Hepatocyte (in vitro differentiated cells): ENCODE data around the gene ZNF441. TPM values are rescaled to one million over a fixed set of nuclear protein-coding genes. Genes with fewer than 3 reads are reported as not detected.

ENCODE experiments used
- DNase-seq: peaks from one replicate; pipeline ENCODE4 v3.0.0-alpha.2; 2016; ENCODE audit warnings: low spot score
- H2AFZ ChIP-seq: fragments of 200-600 bp; sonication (generic); 2 replicates; pipeline ENCODE4 v1.6.0; 2016; ENCODE audit warnings: antibody characterized with exemption, mild to moderate bottlenecking
- H3K27ac ChIP-seq: fragments of 200-600 bp; sonication (generic); 2 replicates; pipeline ENCODE4 v1.5.1; 2016; ENCODE audit warnings: mild to moderate bottlenecking
- H3K27me3 ChIP-seq: fragments of 200-600 bp; sonication (generic); 2 replicates; pipeline ENCODE4 v1.6.1; 2016
- H3K36me3 ChIP-seq: fragments of 200-600 bp; sonication (generic); replicated peaks from 2 replicates; pipeline ENCODE4 v1.5.1; 2016; ENCODE audit warnings: low read depth; ENCODE audit not compliant: insufficient read depth
- H3K4me1 ChIP-seq: fragments of 200-600 bp; sonication (generic); 2 replicates; pipeline ENCODE4 v1.5.1; 2016; ENCODE audit warnings: mild to moderate bottlenecking, moderate library complexity; ENCODE audit not compliant: insufficient read depth
- H3K4me2 ChIP-seq: fragments of 200-600 bp; sonication (generic); 2 replicates; pipeline ENCODE4 v1.6.0; 2016
- H3K4me3 ChIP-seq: fragments of 200-600 bp; sonication (generic); 2 replicates; pipeline ENCODE4 v1.5.1; 2016; ENCODE audit warnings: mild to moderate bottlenecking
- H3K79me2 ChIP-seq: fragments of 200-600 bp; sonication (generic); 2 replicates; pipeline ENCODE4 v1.6.0; 2017; ENCODE audit warnings: mild to moderate bottlenecking
- H3K9me2 ChIP-seq: fragments of 200-600 bp; sonication (generic); replicated peaks from 2 replicates; pipeline ENCODE4 v1.6.0; 2017; ENCODE audit warnings: mild to moderate bottlenecking; ENCODE audit not compliant: insufficient read depth
- H3K9me3 ChIP-seq: fragments of 200-600 bp; sonication (generic); 2 replicates; pipeline ENCODE4 v1.5.1; 2016; ENCODE audit warnings: low read depth, mild to moderate bottlenecking
- H4K20me1 ChIP-seq: fragments of 200-600 bp; sonication (generic); 2 replicates; pipeline ENCODE4 v1.6.0; 2016; ENCODE audit warnings: mild to moderate bottlenecking; ENCODE audit not compliant: insufficient read depth, poor library complexity, severe bottlenecking
- EZH2 ChIP-seq: fragments of 200-600 bp; sonication (generic); IDR thresholded peaks from 2 replicates; pipeline ENCODE4 v1.6.1; 2016; ENCODE audit warnings: antibody characterized with exemption, mild to moderate bottlenecking, borderline replicate concordance
- EZH2phosphoT487 ChIP-seq: fragments of 200-600 bp; sonication (generic); IDR thresholded peaks from one replicate; pipeline ENCODE4 v1.6.1; 2018; ENCODE audit warnings: antibody characterized with exemption, mild to moderate bottlenecking, low read depth, moderate library complexity; ENCODE audit not compliant: unreplicated experiment, severe bottlenecking
- WGBS: methylation state at CpG from one replicate; pipeline ENCODE4 v1.1.6; 2016; ENCODE audit warnings: low lambda C conversion rate; ENCODE audit errors: missing lambda C conversion rate; 5-methylcytosine and 5-hydroxymethylcytosine counted together
- polyA plus RNA-seq: library from polyadenylated mRNA; unstranded; fragments of >200 nt; fragmentation: Nextera tagmentation; extraction: Ambion mirVana; gene quantifications from 2 replicates; pipeline ENCODE4 v1.2.1, GENCODE V29; 2016
- total RNA-seq: library from RNA; depleted of rRNA; stranded (reverse); fragments of >200 nt; gene quantifications from 2 replicates; pipeline ENCODE4 v1.2.3, GENCODE V29; 2014
- TF ChIP-seq, protein P1 (sequence below): fragments of 200-600 bp; sonication (generic); IDR thresholded peaks from 2 replicates; pipeline ENCODE4 v1.5.1; 2016; ENCODE audit warnings: antibody characterized with exemption, mild to moderate bottlenecking; ENCODE audit not compliant: poor library complexity

ZNF441 gene
- total and polyA plus RNA-seq, 2 experiments from 2014 or later, result 2.9 to 6.7 TPM

DNA sequence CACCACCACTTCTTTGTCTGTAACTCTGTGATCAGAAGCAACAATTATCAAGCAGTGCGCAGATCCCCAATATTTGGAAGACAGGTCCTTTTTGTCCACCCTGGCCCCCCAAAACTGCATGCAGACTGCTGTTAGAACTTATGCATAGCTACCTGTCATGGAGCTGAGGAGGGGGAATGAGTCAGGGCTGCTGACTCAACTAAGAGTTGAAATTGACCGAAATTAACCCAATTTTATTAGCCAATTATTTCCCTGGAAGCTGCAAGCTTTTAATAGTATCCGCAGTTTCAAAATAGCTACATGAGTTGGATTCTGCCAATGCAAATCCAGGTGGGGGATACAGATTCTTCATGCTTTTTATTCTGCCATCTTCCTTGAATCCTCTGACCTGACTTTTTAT lies 17.6 kb downstream of the ZNF441 start:
- H3K79me2 ChIP-seq, result no peaks in the 10 kb centered on the region
- no peak overlapping the region for H3K27ac ChIP-seq
- no peak overlapping the region for H3K4me3 ChIP-seq
- 98% methylated on average over 3 of the region's 3 CpGs for WGBS
- no peaks in the 10 kb centered on the region for H3K9me2 ChIP-seq
- no peaks in the 10 kb centered on the region for H3K4me1 ChIP-seq
- TF ChIP-seq EZH2phosphoT487 (no peak), EZH2 (no peak)
- TF ChIP-seq, protein P1, sequence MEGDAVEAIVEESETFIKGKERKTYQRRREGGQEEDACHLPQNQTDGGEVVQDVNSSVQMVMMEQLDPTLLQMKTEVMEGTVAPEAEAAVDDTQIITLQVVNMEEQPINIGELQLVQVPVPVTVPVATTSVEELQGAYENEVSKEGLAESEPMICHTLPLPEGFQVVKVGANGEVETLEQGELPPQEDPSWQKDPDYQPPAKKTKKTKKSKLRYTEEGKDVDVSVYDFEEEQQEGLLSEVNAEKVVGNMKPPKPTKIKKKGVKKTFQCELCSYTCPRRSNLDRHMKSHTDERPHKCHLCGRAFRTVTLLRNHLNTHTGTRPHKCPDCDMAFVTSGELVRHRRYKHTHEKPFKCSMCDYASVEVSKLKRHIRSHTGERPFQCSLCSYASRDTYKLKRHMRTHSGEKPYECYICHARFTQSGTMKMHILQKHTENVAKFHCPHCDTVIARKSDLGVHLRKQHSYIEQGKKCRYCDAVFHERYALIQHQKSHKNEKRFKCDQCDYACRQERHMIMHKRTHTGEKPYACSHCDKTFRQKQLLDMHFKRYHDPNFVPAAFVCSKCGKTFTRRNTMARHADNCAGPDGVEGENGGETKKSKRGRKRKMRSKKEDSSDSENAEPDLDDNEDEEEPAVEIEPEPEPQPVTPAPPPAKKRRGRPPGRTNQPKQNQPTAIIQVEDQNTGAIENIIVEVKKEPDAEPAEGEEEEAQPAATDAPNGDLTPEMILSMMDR, result no peak
- H4K20me1 ChIP-seq, result no peaks in the 10 kb centered on the region
- peaks cover 60% of the 10 kb centered on the region for H3K9me3 ChIP-seq
- H3K27me3 ChIP-seq, result no peaks in the 10 kb centered on the region
- no peak for DNase-seq
- H3K4me2 ChIP-seq, result no peak overlapping the region
- H2AFZ ChIP-seq, result no peak overlapping the region
- peaks cover 23% of the 10 kb centered on the region for H3K36me3 ChIP-seq

DNA sequence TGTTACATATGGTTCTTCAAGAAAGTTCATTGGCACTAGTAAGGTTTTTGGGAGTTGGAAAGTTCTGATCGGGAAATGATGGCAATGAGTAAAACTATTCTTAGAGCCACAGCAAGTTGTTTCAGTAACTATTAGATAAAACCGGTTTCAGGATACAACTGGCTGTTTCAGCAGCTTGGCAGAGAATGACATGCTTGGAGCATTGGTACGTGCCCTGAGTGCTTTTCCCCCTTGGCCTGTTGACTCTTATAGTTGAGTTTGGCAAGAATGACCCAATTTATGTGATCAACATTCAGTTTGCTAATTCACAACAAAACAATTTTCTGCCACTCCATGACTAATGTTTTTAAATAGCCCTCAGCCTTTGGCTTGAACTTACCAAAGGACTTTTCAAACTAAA lies 20.7 kb downstream of the ZNF441 start:
- H3K9me2 ChIP-seq, result no peaks in the 10 kb centered on the region
- H2AFZ ChIP-seq, result no peak overlapping the region
- H3K4me1 ChIP-seq, result no peaks in the 10 kb centered on the region
- no peak for DNase-seq
- no peaks in the 10 kb centered on the region for H3K79me2 ChIP-seq
- H3K9me3 ChIP-seq, result peaks cover 38% of the 10 kb centered on the region
- WGBS, result 83% methylated on average over 3 of the region's 3 CpGs
- H4K20me1 ChIP-seq, result no peaks in the 10 kb centered on the region
- TF ChIP-seq, protein P1, result no peak
- TF ChIP-seq EZH2phosphoT487 (no peak), EZH2 (no peak)
- no peaks in the 10 kb centered on the region for H3K27me3 ChIP-seq
- no peak overlapping the region for H3K27ac ChIP-seq
- no peak overlapping the region for H3K4me2 ChIP-seq
- peaks cover 3% of the 10 kb centered on the region for H3K36me3 ChIP-seq
- no peak overlapping the region for H3K4me3 ChIP-seq

DNA sequence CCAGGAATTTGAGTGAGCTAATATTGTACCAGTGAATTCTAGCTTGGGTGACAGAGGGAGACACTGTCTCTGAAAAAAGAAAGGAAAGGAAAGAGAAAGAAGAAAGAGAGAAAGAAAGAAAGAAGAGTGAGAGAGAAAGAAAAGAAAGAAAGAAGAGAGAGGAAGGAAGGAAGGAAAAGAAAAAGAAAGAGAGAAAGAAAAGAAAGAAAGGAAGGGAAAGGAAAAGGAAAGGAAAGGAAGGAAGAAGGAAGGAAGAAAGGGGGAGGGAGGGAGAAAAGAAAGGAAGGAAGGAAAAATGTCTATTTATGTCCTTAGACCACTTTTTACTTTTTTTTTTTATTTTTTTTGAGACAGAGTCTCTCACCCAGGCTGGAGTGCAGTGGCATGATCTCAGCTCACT lies 26.1 kb downstream of the ZNF441 start:
- Histone ChIP-seq H4K20me1 (no peaks in the 10 kb centered on the region), H3K27ac (no peak overlapping the region), H3K4me3 (no peak overlapping the region), H3K4me2 (no peak overlapping the region), H3K9me3 (peaks cover 9% of the 10 kb centered on the region), H3K27me3 (no peaks in the 10 kb centered on the region), H3K79me2 (no peaks in the 10 kb centered on the region), H2AFZ (no peak overlapping the region), H3K9me2 (no peaks in the 10 kb centered on the region), H3K4me1 (peaks cover 5% of the 10 kb centered on the region), H3K36me3 (no peaks in the 10 kb centered on the region)
- TF ChIP-seq EZH2 (no peak), EZH2phosphoT487 (no peak)
- TF ChIP-seq, protein P1, result no peak
- no peak for DNase-seq

DNA sequence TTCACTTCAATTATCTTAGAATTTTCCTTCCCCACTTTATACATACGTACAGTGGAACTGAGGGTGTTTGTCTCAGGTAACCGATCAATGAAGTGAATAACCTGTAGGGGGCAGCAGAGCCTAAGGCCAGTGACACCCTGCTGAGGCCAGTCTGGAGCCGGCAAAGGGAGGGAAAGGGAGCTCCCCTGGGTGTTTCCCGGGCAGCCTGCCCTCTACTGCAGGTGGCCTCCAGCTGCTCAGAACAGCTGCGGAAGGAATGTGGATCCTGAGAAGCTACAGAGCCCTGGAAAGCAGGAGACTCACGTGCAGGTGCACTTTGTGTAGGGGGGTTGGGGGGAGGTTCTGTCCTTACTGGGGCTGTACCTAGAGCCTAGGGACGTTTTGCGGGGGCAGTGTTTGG lies 30.7 kb downstream of the ZNF441 start:
- Histone ChIP-seq H4K20me1 (no peaks in the 10 kb centered on the region), H3K27ac (peak overlapping the region; percentile 31), H3K4me2 (peak overlapping the region; percentile 81), H2AFZ (peak overlapping the region; percentile 0), H3K79me2 (peaks cover 12% of the 10 kb centered on the region), H3K4me3 (no peak overlapping the region), H3K9me3 (no peaks in the 10 kb centered on the region), H3K4me1 (peaks cover 7% of the 10 kb centered on the region), H3K36me3 (no peaks in the 10 kb centered on the region), H3K9me2 (no peaks in the 10 kb centered on the region), H3K27me3 (no peaks in the 10 kb centered on the region)
- DNase-seq, result peak; percentile 95
- WGBS, result 12% methylated on average over 8 of the region's 8 CpGs
- TF ChIP-seq EZH2phosphoT487 (no peak), EZH2 (no peak)
- TF ChIP-seq, protein P1, result peak; percentile 86
